ENCODE measurements around the gene DGKH. TPM values are rescaled to one million over a fixed set of nuclear protein-coding genes. Genes with fewer than 3 reads are reported as not detected.

Gene DGKH
- total RNA-seq, 4 donors from 2014 or later, result 18.6 to 32.5 (median 19.6) TPM

DNA sequence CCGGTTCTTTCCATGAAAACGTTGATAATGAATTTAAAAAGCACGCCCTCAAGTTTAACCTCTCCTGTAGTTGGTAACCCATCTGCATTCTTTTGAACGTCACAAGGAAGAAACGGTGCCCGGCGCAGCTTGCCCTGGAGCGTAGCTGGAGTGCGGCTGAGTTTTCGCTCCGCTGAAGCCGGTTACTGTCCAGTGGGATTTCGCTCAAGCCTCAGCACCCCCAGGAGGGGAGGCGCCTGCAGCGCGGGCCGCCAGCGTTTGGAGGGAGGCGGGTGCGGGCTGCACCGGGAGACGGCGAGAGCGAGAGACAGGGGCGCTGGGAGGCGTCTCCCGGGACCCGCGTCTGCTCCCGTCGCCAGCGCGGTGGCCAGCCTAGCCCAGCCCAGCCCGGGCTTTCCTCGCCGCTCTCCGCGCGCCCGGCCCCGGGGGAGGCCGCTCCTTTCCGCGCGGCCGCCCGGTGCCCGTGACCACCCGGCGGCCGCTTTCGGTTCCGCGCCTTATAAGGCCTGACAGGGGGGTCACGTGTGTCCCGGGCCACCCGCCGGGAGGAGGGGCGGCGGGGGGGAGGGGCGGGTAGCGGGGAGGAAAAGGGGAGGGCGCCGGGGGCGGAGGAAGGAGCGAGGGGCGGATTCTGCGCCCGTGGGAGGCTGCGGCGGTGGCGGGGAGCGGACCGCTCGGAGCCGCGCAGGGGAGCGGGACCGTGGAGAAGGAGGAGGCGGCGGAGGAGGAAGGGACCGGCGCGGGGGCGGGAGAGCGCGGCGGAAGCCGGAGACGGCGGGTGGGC, 8.3 kb upstream of the DGKH start:
- peak; percentile 92 for ATAC-seq
- Histone ChIP-seq H3K27me3 (no peaks in the 10 kb centered on the region), H3K27ac (peak overlapping the region; percentile 93 to 99 (median 98)), H3K9me3 (no peaks in the 10 kb centered on the region), H3K36me3 (no peaks in the 10 kb centered on the region), H3K4me3 (peak overlapping the region; percentile 81 to 88), H3K4me1 (peaks cover 0 to 31% (median 0%) of the 10 kb centered on the region in 3 donors)
- 0% methylated on average over 15 to 31 of the region's 91 CpGs for WGBS, 2 donors (ENCODE audit: low coverage in 1 of 2)
- peak; percentile 84 to 92 for TF ChIP-seq POLR2A (IDR thresholded peaks at IDR 0.05)
- TF ChIP-seq, protein P1, sequence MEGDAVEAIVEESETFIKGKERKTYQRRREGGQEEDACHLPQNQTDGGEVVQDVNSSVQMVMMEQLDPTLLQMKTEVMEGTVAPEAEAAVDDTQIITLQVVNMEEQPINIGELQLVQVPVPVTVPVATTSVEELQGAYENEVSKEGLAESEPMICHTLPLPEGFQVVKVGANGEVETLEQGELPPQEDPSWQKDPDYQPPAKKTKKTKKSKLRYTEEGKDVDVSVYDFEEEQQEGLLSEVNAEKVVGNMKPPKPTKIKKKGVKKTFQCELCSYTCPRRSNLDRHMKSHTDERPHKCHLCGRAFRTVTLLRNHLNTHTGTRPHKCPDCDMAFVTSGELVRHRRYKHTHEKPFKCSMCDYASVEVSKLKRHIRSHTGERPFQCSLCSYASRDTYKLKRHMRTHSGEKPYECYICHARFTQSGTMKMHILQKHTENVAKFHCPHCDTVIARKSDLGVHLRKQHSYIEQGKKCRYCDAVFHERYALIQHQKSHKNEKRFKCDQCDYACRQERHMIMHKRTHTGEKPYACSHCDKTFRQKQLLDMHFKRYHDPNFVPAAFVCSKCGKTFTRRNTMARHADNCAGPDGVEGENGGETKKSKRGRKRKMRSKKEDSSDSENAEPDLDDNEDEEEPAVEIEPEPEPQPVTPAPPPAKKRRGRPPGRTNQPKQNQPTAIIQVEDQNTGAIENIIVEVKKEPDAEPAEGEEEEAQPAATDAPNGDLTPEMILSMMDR (IDR thresholded peaks at IDR 0.05), result peak in 3 of 4 experiments; percentile 3 to 27 (median 22)
- peak; percentile 63 for TF ChIP-seq POLR2AphosphoS5 (IDR thresholded peaks at IDR 0.05)
- no peak for TF ChIP-seq EP300 (IDR thresholded peaks at IDR 0.05)

DNA sequence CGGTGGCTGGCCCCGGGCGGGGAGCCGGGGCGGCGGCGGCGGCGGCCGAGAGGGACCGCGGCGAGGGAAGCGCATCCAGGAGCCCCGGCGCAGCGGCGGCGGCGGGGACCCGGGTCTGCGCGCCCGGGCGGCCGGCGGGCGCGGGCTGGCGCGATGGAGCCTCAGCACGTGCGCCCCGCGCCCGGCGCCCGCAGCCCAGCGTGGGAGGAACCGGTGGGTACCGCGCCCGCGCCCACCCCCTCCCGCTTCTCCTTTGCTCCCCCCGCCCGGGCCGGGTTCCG, 7.8 kb upstream of the DGKH start:
- Histone ChIP-seq H3K27ac (peak overlapping the region; percentile 93 to 99 (median 98)), H3K4me3 (peak overlapping the region; percentile 81 to 88), H3K9me3 (no peaks in the 10 kb centered on the region), H3K36me3 (no peaks in the 10 kb centered on the region), H3K27me3 (no peaks in the 10 kb centered on the region), H3K4me1 (peaks cover 0 to 31% (median 0%) of the 10 kb centered on the region in 3 donors)
- WGBS, 2 donors (ENCODE audit: low coverage in 1 of 2), result 0% methylated on average over 4 of the region's 49 CpGs; no CpG with 5 or more reads in 1 of the 2 donors
- ATAC-seq, result no peak
- no peak for TF ChIP-seq POLR2AphosphoS5 (IDR thresholded peaks at IDR 0.05)
- no peak for TF ChIP-seq EP300 (IDR thresholded peaks at IDR 0.05)
- TF ChIP-seq POLR2A (IDR thresholded peaks at IDR 0.05), result no peak
- TF ChIP-seq, protein P1 (IDR thresholded peaks at IDR 0.05), result no peak

DNA sequence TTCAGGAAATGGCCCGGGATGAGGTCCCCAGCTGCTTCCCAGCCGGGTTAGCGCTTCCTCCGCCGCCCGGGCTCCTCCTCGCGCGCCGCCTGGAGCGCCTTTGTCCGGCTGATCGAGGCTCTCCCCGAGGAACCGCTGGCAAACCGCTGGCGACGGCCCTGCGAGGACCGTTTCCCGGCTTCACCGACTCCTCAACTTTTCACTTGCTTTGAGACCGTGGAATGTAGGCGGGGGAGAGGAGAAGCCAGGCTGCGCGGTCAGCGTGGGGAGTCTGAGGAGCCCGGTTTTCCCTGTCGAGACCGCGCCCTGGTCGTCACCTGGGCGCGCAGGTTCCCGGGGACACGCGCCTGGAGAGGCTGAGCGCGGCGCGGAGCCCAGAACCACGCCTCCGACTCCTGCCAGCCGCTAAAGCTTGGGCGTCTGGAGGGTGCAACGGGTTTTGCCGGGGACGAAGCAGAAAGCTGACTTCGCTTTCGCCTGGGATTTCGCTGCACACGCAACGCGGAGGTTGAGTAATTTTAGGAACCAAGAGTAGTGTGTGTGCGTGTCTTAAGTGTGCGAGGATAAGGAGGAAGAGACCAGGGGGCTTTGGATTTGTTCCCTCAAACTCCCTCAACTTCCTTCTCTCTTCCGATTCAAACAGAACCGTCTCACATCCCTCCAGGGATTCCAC, 7.3 kb upstream of the DGKH start:
- peak overlapping the region; percentile 29 to 99 (median 98) for H3K27ac ChIP-seq
- TF ChIP-seq EP300 (IDR thresholded peaks at IDR 0.05) (no peak), POLR2AphosphoS5 (IDR thresholded peaks at IDR 0.05) (no peak), POLR2A (IDR thresholded peaks at IDR 0.05) (no peak)
- TF ChIP-seq, protein P1 (IDR thresholded peaks at IDR 0.05), result no peak
- ATAC-seq, result peak; percentile 11
- no peaks in the 10 kb centered on the region for H3K27me3 ChIP-seq
- H3K4me1 ChIP-seq, result peaks cover 0 to 32% (median 0%) of the 10 kb centered on the region in 3 donors
- H3K36me3 ChIP-seq, result no peaks in the 10 kb centered on the region
- H3K4me3 ChIP-seq, result peak overlapping the region; percentile 81 to 88
- H3K9me3 ChIP-seq, result no peaks in the 10 kb centered on the region
- 0% methylated on average over 2 to 4 of the region's 58 CpGs for WGBS, 2 donors (ENCODE audit: low coverage in 1 of 2)

DNA sequence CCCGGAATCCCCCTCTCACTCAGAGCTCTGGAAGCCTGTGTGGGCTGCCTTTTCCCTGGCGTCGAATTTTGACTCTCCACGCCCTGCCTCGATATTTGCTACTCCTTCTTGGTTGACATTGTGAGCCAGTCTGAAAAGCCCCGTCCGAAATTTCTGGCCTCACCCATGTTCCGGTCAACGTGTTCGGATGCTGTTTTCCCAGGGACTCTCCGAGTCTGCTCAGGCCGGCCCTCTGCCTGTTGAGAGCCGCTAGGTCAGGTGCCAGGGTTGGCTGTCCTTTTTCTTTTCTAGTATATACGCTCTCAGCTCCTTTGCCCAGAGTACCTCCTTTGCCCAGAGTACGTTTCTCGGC, 6.8 kb upstream of the DGKH start:
- 4 to 5% methylated on average over 12 to 14 of the region's 16 CpGs for WGBS, 2 donors (ENCODE audit: low coverage in 1 of 2)
- Histone ChIP-seq H3K9me3 (no peaks in the 10 kb centered on the region), H3K27ac (peak overlapping the region; percentile 29 to 99 (median 98)), H3K4me3 (peak overlapping the region; percentile 81 to 88), H3K36me3 (no peaks in the 10 kb centered on the region), H3K27me3 (no peaks in the 10 kb centered on the region), H3K4me1 (peaks cover 0 to 37% (median 0%) of the 10 kb centered on the region in 3 donors)
- ATAC-seq, result peak; percentile 23
- TF ChIP-seq, protein P1 (IDR thresholded peaks at IDR 0.05), result peak; percentile 39 to 73 (median 60)
- TF ChIP-seq POLR2AphosphoS5 (IDR thresholded peaks at IDR 0.05) (no peak), EP300 (IDR thresholded peaks at IDR 0.05) (no peak)

Data from gastroesophageal sphincter (tissue), 4 donors.